ENCODE measurements around the gene TUB.

The TUB gene

GRCh38 chr11:8038393-8038792 is 42.6 kb upstream of the TUB start:
- Histone ChIP-seq H3K36me3 (replicated peaks; ENCODE audit: insufficient read depth, low read length) (no peaks in the 10 kb centered on the region), H2AFZ (ENCODE audit: low read length) (no peak overlapping the region), H3K9ac (ENCODE audit: low read length) (no peak overlapping the region), H3F3A (ENCODE audit: insufficient read depth, low read length) (no peaks in the 10 kb centered on the region), H3K27me3 (replicated peaks; ENCODE audit: insufficient read depth, low read length) (no peaks in the 10 kb centered on the region), H3K9me3 (replicated peaks; ENCODE audit: insufficient read depth, low read length) (no peaks in the 10 kb centered on the region), H3K79me2 (ENCODE audit: low read length) (no peaks in the 10 kb centered on the region), H3K4me3 (ENCODE audit: low read length) (no peak overlapping the region), H3K4me2 (ENCODE audit: low read depth, low read length) (no peak overlapping the region), H3K4me1 (ENCODE audit: low read length) (no peaks in the 10 kb centered on the region), H3K9me2 (replicated peaks; ENCODE audit: insufficient read depth, low read length) (no peaks in the 10 kb centered on the region), H3K27ac (ENCODE audit: low read length) (no peak overlapping the region), H4K20me1 (ENCODE audit: insufficient read depth, low read length) (no peaks in the 10 kb centered on the region)
- no peak for DNase-seq
- TF ChIP-seq, protein P1, sequence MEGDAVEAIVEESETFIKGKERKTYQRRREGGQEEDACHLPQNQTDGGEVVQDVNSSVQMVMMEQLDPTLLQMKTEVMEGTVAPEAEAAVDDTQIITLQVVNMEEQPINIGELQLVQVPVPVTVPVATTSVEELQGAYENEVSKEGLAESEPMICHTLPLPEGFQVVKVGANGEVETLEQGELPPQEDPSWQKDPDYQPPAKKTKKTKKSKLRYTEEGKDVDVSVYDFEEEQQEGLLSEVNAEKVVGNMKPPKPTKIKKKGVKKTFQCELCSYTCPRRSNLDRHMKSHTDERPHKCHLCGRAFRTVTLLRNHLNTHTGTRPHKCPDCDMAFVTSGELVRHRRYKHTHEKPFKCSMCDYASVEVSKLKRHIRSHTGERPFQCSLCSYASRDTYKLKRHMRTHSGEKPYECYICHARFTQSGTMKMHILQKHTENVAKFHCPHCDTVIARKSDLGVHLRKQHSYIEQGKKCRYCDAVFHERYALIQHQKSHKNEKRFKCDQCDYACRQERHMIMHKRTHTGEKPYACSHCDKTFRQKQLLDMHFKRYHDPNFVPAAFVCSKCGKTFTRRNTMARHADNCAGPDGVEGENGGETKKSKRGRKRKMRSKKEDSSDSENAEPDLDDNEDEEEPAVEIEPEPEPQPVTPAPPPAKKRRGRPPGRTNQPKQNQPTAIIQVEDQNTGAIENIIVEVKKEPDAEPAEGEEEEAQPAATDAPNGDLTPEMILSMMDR (IDR thresholded peaks at IDR 0.05; ENCODE audit: low read length), result no peak

GRCh38 chr11:8038811-8039529 is 42.0 kb upstream of the TUB start:
- TF ChIP-seq, protein P1 (IDR thresholded peaks at IDR 0.05; ENCODE audit: low read length), result no peak
- TF ChIP-seq EZH2 (optimal IDR thresholded peaks at IDR 0.05; ENCODE audit: low read depth, low read length) (no peak), EZH2phosphoT487 (IDR thresholded peaks at IDR 0.05; ENCODE audit: low read length) (no peak)
- no peak for DNase-seq
- no peaks in the 10 kb centered on the region for H3F3A ChIP-seq (ENCODE audit: insufficient read depth, low read length)

GRCh38 chr11:8039530-8040260 is 41.3 kb upstream of the TUB start:
- Histone ChIP-seq H3K4me1 (ENCODE audit: low read length) (no peaks in the 10 kb centered on the region), H3K27ac (ENCODE audit: low read length) (no peak overlapping the region), H3F3A (ENCODE audit: insufficient read depth, low read length) (no peaks in the 10 kb centered on the region), H3K4me3 (ENCODE audit: low read length) (no peak overlapping the region), H3K36me3 (replicated peaks; ENCODE audit: insufficient read depth, low read length) (no peaks in the 10 kb centered on the region), H3K27me3 (replicated peaks; ENCODE audit: insufficient read depth, low read length) (no peaks in the 10 kb centered on the region), H3K79me2 (ENCODE audit: low read length) (no peaks in the 10 kb centered on the region), H2AFZ (ENCODE audit: low read length) (no peak overlapping the region), H3K4me2 (ENCODE audit: low read depth, low read length) (no peak overlapping the region), H3K9me3 (replicated peaks; ENCODE audit: insufficient read depth, low read length) (no peaks in the 10 kb centered on the region), H4K20me1 (ENCODE audit: insufficient read depth, low read length) (no peaks in the 10 kb centered on the region), H3K9ac (ENCODE audit: low read length) (no peak overlapping the region), H3K9me2 (replicated peaks; ENCODE audit: insufficient read depth, low read length) (no peaks in the 10 kb centered on the region)
- TF ChIP-seq, protein P1 (IDR thresholded peaks at IDR 0.05; ENCODE audit: low read length), result no peak
- no peak for TF ChIP-seq EZH2phosphoT487 (IDR thresholded peaks at IDR 0.05; ENCODE audit: low read length)
- no peak for TF ChIP-seq EZH2 (optimal IDR thresholded peaks at IDR 0.05; ENCODE audit: low read depth, low read length)
- DNase-seq, result no peak

More at GRCh38 chr11:8038811-8039529, 42.0 kb upstream of the TUB start:
- Histone ChIP-seq H3K9me3 (replicated peaks; ENCODE audit: insufficient read depth, low read length) (no peaks in the 10 kb centered on the region), H3K36me3 (replicated peaks; ENCODE audit: insufficient read depth, low read length) (no peaks in the 10 kb centered on the region), H3K79me2 (ENCODE audit: low read length) (no peaks in the 10 kb centered on the region), H3K4me1 (ENCODE audit: low read length) (no peaks in the 10 kb centered on the region), H2AFZ (ENCODE audit: low read length) (no peak overlapping the region), H3K9me2 (replicated peaks; ENCODE audit: insufficient read depth, low read length) (no peaks in the 10 kb centered on the region), H3K27me3 (replicated peaks; ENCODE audit: insufficient read depth, low read length) (no peaks in the 10 kb centered on the region), H3K4me2 (ENCODE audit: low read depth, low read length) (no peak overlapping the region), H3K9ac (ENCODE audit: low read length) (no peak overlapping the region), H3K4me3 (ENCODE audit: low read length) (no peak overlapping the region), H4K20me1 (ENCODE audit: insufficient read depth, low read length) (no peaks in the 10 kb centered on the region), H3K27ac (ENCODE audit: low read length) (no peak overlapping the region)

Measured in MM.1S (cell line).